Ramos (cell line): ENCODE measurements around the gene GPR42.

Experiments
- in situ Hi-C: fragments of 300-500 bp; cut with MboI; formaldehyde crosslinking; loops from one replicate; pipeline ENCODE4 v1.14.3; 2022; ENCODE audit warnings: low sequenced_read_pairs; ENCODE audit not compliant: unreplicated experiment

Gene GPR42

DNA sequence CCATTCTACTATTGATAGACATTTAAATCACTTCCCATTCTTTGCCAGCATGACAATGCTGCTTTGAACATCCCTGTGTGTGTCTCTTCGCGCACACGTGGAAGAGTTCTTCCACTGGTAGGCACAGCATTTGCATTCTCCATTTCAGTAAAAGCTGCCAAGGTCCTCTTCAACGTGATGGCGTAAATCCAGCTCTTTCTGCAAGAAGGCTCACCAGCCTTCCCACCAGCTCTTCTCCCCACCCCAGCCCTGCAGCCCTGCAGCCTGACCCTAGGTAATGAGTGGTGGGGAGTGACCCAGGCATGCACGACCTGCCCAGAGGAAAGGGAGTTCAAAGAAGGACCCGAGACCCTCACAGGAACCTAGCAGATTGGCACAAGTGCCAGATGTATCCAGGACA lies 45.5 kb downstream of the GPR42 start:
- in situ Hi-C loops, result no loop called here

GRCh38 chr19:35417278-35417677 lies 46.4 kb downstream of the GPR42 start:
- in situ Hi-C loops, result no loop called here

- in situ Hi-C loops, result no loop called here
These were observed 47.1 kb downstream of the GPR42 start for GRCh38 chr19:35417713-35418534.

DNA sequence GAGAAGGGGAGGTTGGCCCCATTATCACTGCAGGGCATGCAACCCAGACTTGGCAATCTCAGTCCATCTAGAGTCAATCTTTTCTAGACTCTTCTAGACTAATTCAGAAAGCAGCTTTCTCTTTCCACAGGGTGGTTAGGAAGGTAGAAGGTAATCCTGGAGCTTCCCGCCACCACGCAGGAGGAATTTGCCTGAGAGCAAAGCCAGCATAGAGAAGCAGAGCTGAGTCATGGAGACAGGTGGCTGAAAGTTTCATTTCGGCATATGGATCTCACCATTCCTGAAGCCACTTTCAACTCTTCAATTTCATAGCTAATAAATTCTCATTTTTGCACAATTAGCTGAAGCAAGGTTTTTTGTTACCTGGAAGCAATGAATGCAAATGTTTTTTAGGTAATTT lies 48.2 kb downstream of the GPR42 start:
- in situ Hi-C loops, result no loop called here

DNA sequence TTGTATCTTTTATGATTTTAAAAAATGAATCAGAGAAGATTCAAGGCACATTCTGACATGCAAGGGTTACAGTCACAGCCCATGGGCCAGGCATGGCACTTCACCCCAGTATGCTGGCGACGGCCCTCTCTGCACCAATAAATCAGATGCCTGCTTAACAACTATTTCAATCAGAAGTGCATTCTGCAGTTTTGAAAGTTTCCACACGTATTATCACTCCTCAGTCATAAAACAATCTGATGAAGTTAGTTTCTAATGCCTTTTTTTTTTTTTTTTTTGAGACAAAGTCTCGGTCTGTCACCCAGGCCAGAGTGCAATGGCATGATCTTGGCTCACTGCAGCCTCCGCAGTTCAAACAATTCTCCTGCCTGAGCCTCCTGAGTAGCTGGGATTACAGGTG lies 48.9 kb downstream of the GPR42 start:
- in situ Hi-C loops, result no loop called here

DNA sequence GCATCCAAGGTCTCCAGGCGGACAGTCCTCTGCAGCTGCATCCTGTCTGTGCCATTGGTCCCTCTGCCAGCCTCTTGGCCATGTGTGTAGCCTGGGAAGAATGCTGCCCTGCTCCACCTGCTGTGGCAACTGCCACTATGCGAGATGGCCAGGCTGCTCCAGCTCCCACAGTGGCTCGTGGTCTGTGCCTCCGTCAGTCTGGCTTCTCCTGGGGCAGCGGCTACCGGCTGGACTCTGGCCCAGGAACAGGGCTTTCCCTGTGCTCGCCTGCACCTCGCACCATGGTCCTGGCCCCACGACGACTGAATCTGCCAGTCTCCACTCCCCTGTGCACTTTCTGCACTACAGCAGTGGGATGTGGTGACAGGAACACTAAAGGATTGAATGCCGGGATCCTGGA lies 50.5 kb downstream of the GPR42 start:
- in situ Hi-C loops, result no loop called here
